GOT3 (cell line): Measurements from ENCODE around the gene PIGS.
A peak's percentile ranks its signal among the peaks of the same experiment; 100 is the strongest.

Source experiments
- DNase-seq: peaks from one replicate; lab custom pipeline; 2025; ENCODE audit warnings: mixed read lengths; lab: John Stamatoyannopoulos, UW

The PIGS gene

DNA sequence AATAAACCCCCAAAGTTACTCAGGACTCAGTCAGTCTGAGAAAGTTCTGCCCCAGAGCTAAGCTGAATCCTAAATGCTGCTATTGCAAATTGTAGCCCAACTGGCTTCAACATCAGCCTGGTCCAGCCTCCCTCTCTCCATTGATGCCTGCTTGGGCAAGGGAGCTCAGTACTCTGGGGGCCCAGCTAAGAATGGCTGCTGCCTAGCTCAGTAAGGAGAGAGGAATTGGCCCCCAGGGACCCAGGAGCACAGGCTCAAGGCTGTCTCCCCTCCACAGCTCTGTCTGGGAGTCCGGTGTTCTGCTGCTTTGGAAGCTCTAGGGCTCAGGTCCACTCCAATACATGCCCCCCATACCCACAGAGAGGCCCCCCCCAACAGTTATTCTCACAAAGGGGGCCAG, 20.5 kb downstream of the PIGS start:
- no peak for DNase-seq

DNA sequence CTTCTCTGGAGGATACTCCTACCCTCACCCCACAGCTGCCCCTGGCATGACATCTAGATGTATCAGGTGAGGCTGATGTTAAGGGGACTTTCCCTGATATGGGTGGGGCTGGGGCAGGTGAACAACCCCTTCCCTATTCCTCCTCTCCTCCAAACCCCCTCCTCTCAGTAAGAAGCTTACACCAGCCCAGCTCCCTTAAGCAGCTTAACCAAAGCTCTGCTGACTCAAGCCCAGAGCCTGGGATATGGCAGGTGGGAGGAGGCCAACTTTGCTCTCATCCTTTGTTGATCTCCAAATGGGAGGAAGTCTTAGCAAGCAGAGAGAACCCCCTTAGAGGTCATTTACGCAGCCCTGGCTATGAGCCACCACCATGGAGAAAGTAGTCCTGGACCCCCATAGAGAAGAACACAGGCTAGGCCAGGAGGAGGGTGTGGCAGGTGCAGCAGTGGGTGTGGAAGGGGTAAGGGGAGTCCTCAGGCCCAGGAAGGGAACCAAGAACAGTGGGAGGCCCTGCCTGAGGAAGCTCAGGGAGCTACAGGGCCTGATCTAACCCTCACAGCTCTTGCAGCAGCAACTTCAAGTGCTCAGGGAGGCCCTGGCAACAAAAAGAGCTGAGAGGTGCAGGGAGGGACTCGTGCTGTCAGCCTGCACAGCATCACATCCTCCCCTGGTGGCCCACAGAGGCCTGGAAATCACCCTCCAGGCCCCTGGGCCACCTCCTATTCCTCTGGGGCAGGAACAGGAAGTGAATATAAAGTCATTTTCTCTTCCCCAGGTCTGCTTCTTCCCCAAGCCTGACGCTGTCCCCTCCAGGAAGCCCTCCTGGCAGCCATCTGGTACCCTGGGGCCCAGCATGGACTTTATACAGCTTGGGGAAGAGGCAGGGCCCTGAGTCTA, 21.8 kb downstream of the PIGS start:
- DNase-seq, result no peak

DNA sequence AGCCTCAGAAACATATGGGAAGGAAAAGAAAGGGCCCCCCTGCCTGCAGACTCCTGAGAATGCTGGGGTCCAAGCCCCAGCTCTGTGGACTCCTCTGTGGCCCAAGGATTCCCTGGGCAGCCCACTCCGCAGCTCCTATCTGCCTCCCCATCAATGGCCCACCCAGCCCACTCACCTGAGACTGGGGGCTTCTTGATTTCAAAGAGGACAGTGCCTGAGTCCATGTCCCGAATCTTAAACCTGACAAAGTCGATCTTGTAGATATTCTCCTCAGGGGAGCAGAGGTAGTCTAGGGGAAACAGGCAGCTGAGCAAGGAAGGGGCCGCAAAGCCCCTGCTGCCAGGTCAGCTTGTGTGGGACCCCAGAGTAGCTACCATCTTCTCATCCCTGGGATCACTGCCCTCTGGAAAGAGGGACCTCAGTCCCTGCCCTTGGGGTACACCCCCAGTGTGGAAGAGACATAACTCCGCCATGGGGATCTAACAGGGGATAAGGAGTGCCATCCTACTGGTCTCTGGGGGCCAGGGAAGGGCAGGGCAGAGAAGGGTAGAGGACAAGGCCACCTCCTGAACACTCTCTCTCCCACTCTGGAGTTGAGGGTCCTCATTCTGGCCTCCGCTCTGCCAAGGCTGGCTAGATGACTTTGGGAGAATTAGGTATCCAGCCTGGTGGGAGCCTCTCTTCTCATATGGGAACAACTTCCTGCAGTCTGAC, 22.8 kb downstream of the PIGS start:
- DNase-seq, result no peak

DNA sequence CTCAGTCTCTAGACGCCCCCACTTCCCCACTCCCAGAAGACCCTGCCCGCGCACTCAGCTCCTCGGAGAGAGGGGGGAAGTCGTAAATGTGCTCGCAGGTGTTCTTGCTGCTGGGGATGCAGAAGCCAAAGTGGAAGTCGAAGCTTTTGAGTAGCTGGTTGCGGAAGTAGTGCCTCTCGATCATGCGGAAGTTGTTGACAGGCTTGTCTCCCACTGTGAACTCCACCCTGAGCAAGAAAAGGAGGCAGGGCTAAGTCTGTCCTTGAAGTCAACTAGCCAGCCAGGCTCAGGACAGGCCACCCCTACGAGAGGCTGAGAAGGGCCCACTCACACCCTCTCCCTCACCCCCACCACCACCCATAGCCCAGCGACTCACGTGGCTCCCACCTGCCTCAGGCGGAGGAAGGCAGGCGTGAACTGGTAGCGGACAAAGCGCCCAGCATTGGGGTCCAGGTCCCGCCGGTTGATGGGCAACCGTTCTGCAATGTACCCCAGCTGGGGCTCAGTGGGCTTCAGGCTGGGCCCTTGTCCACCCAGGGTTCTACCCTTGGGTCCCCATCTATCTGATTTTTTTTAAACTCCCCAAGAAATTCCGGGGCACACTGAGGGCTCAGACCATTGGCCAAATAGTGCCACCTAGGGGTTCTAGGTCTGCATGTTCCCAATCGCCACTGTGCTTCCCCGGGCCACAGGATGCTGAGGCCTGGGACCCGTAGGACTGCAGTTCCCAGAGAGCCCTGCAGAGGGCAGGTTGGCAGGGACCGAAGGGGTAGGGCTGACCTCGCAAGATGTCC, 23.5 kb downstream of the PIGS start:
- no peak for DNase-seq

DNA sequence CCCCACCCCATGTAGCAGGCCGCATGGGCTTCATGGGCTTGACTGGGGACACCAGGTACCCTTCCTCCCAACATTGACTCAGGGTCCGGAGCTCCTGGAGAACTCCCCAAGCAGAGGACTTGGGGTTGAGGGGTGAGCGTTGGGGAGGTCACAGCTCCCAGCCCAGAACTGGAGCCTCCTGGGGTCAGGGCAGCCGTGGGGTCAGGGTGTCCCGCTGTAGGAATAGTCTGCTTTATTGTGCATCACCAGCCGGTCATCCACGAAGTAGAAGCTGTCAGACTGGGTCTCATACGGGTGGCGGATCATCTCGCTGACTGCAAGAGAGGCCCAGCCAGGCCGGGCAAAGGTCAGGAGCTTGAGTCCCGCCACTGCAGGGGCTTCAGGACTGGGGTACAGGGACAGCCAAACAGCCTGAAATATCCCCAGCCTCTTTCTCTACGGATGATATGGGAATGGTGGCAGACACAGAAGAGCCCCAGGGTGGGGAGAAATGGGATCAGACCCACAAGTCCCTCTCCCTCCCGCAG, 24.2 kb downstream of the PIGS start:
- no peak for DNase-seq

DNA sequence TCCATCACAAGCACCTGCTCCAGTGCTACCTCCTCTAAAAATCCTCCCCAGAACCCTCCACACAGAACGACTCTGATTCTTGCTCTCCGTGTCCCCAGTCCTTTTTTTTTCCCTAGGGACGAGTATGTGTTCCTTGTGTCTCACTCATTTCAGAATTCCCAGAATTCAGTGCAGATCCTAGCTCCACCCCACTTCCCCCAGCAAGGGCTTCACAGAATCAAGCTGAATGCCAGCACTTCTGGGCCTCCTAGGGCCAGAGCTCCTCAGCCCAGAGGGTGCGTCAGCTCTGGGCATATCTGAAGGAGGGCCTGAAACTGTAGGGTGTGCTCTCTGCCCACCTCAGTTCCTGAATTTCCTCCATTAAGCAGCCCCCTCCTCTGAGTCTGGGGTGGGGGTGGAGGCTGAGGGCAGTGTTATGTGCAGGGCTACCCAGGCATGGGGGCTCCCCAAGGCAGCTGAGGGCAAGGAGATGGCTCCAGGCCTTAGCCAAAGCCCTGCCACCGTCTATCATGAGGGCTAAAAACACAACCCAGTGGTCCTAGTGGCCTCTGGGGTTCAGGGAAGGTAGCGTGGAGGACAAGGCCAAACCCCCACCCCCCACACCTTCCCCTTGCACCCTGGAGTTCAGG, 25.4 kb downstream of the PIGS start:
- no peak for DNase-seq

DNA sequence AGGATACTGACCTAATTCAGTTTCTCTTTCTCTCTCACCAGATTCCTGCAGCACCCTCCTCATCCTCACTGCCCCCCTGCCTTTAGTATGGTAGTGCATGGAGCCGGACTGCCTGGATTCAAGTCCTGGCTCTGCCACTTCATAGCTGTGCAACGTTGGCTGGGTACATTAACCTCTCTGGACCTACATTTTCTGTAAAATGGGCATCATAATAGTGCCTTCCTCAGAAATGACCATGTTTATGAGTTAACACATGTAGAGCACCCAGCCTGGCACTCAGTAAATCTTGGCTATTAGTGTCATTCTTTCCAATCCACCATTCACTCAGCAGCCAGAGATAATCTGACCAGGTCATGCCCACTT, 26.2 kb downstream of the PIGS start:
- DNase-seq, result no peak

DNA sequence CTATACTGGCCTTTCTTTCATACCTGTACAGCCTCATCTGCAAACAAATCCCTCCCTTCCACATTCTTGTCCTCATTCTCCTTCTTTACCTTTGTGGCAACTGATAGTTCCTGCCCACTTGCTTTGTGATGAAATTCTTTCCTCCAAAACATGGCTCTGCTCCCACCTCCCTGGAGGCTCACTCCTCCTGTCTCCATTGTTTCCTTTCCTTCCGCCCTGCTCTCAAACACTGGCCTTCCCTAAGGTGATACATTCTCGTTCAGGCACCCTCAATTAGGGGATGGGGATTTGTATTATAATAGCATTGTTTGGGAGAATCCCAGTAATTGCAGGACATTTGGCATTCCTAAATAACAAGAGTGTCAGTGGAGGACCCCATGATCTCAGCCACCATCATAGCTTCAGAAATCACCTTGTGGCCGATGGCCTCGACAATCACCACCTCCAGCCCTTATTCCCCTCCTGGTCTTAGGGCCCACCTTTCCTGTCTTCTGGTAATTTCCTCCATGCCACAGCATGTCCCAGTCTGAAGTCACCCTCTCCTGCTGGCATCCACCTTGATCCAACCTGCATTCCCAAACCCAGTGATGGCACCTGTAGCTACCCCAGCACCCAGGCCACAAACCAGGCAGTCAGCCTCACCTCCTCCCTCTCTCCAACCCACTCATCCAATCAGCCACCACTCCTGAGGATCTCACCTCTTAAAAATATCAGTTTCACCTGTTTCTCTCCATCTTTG, 26.8 kb downstream of the PIGS start:
- no peak for DNase-seq

DNA sequence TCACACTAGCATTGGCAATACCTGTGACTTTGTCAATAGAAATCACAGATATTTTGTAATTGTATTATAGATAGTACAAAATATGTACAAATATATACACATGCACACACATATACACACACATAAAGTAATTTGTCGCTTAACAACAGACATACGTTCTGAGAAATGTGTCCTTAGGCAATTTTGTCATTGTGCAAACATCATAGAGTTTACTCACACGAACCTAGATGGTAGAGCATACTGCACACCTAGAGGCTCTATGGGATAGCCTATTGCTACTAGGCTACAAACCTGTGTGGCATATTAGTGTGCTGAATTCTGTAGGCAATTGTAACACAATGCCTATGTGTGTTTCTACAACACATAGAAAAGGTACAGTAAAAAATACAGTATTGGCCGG, 29.9 kb downstream of the PIGS start:
- no peak for DNase-seq

DNA sequence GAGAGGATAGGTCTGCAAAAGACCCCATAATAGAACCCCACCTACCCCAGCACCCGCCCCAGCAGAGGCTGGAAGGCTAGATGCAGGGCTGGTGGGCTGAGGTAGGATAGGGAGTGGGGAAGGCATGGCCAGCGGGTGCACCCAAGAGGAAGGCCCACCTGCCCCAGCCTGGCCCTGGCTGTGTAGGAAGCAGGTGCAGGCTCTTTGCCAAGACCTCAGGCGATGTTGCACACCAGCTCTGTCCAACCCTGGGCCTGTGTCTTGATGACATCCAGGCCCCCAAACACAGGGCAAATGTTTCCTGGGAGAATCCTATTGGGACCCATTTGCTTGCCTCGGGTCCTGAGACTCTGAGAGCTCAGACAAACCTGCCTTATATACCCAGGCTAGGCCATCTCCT, 31.1 kb downstream of the PIGS start:
- DNase-seq, result no peak

DNA sequence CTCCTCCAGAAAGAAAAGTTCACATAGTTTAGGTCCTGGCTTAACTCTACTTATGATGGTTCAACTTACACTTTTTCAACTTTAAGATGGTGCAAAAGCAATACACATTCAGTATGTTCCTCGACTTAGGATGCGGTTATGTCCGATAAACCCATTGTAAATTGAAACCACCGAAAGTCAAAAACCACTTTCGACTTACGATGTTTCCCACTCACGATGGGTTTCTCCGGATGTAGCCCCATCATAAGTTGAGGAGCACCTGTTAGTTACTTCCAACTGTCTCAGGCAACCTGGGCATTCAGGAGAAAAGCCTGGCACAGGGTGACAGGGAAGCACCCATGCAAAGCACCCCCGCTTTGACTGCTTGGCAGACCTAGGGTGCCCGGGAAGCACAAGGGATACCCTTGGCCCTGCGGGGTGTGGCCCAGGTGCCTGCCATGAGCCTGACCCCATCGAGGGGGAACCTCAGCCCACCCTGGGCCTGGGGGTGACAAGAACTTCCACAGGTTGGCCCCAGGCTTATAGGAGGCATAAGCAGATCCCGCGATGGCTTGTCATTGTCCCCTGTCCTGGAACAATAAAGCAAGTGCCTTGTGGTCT, 32.9 kb downstream of the PIGS start:
- no peak for DNase-seq

DNA sequence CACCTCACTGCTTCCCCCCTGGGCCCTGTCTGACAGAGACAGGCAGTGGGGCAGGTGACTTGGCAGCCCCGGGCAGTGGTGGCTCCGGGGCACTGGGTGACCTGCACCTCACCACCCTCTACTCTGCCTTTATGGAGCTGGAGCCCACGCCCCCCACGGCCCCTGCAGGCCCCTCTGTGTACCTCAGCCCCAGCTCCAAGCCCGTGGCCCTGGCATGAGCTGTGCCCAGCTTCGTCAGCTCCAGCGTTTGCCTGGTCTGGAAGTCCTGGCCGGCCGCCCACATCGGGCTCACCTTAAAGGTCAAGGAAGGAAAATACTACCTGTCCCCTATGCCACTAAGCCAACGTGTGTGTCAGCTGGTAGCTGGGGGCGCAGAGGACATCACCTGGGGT, 34.1 kb downstream of the PIGS start:
- no peak for DNase-seq

DNA sequence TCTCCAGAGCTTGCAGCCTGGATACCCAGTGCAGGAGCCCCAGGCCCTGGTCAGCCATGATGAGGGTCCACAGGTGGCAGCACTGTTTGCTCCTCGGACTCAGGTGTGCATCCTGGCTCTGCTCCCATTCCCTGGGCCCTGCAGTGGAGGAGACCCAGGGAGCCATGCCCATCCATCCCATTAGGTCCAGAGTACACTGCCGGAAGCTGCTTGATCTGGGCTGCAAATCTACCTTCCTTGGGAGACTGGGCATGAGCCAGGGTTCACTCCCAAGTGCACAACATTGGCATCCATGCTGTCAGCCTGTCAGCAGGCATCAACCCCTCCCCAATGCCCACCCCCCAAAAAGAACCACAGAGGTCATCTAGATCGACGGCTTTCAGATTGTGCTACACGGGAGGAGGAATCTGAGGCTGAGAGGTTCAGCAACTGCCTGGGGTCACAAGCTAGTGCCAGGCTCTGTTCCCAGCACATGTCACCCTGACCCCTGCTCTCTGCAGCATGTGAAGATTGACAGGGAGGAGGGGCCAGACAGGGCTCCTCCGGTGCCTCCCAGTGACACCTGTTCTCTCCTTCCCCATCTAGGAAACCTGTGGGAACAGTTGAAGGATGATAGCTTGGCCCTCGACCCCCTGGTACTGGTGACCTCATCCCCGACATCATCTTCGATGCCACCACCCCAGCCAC, 34.6 kb downstream of the PIGS start:
- no peak for DNase-seq

DNA sequence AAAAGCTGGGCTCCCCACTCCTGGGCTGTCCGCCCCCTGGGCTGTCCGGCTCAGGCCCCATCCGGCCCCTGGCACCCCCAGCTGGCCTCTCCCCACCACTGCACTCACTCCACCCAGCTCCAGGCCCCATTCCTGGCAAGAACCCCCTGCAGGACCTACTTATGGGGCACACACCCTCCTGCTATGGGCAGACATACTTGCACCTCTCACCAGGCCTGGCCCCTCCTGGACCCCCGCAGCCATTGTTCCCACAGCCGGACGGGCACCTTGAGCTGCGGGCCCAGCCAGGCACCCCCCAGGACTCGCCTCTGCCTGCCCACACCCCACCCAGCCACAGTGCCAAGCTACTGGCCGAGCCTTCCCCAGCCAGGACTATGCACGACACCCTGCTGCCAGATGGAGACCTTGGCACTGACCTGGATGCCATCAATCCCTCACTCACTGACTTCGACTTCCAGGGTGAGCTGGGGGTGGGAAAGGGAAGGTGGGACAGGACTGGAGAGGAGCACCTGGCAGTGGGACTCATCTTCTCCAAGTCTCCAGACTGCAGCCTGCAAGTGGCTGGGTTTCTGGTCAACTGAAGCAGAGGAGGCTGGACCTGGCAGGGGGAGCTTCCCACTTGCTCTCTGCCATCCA, 36.5 kb downstream of the PIGS start:
- DNase-seq, result no peak

DNA sequence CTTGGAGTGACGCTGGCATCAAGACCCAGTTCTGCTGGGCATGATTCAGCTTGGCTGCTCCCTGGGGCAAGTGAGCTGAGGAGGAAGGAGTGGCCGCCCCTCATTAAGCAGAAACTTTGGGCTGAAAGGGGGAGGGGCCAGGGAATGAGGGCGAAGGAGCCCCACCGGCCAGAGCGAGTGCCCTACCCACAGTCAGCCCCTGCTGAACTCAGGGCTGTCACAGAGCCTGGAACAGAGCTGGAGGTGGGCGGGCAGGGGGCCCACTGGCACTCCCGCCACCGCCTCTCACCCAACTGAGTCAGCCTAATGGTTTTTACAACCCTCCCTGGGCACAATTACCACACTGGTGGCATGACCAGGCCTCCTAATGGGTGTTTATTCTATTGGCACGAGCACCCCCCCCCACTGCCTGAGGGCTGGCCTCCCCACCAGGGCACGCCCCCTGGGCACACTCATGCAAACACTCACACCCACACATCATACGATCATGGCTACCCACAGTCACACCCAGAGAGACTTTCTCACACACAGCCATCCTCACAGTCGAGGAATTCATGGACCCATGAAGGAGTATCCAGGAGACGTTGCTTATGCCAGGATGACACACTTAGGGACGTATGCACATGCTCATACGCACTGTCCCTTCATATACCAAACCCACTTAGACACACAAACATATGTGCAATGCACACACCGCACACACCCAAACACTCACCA, 38.1 kb downstream of the PIGS start:
- peak; percentile 79 for DNase-seq

DNA sequence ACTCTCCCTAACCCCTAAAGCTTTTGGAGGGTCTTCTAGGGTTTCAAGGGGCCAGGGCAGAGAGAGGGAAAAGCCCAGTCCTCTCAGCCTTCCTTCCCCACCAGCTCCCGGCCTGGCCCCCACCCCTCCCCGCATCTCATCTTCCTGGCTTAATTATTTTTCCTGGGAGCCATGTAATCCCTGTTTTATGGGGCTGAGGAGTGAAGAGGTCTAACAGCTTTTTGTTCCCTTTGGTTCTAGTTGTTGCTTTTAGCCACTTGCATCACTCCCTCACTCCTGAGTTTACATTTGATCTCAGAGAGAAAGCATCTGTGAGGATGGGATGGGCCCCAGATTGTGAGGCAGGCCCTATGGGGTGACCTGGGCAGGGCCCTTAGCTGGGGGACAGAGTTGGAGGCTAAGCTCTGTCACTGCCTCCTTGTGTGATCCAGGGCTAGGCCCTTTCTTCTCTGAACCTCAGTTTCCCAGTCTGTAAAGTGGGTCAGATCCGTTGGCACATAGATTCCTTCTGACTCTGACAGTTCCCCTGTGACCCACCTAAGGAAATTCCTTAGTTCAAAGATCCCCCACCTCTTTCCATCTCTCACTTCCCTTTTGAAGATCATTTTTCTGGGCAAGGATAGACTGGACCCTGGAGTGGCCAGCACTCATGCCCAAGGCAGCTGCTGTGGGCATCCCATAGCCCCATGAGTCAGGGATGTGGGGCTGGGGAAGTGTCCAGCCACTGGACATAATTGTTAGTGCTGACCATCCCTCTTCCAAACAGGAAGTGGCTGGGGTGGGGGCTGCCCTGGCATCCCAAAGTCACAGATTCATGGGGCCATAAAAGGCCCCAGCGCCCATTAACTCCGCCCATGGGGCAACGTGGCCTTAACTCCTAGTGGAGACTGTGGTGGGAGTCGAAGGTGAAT, 39.0 kb downstream of the PIGS start:
- DNase-seq, result no peak

DNA sequence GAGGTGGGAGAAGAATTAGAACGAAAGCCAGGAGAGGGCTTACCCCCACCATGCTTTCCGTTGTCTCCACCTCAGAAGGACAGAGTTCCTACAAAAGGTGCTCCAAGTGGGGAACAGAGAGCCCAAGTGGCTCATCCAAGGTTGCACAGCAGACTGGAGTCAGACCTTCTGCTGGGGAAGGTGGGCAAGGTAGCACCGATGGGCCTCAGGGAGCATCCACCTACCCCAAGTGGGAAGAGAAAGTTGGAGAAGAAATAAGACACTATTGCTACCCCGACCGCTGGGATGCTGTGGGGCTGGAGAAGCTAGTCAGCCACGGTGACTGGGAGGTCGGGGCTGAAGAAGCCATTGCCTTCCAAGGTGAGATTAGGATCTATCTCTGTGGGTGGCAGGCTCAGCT, 40.4 kb downstream of the PIGS start:
- DNase-seq, result no peak

DNA sequence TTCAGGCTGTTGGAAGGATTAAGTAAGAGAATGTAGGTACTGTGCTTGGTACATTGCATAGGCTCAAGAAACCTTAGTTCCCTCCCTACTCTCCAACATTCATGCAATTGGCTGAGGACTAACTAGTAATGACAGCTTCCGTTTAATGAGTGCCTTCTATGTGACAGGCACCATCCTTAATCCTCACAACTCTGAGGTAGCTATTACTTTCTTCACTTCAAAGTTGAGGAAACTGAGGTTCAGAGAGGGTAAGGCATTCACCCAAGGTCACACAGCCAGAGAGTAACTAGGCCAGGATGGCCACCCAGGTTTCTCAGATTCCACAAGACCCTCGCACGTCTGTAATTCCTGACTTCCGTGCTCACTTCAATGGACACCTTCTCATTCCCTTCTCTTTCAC, 41.1 kb downstream of the PIGS start:
- no peak for DNase-seq
